Activated T-cell treated with anti-CD3 and anti-CD28 coated beads for 4 hours (primary cell): ENCODE results near the gene JAG2.

Experiments used
- DNase-seq: peaks from one replicate; pipeline ENCODE4 v3.0.0-alpha.2; 2020

JAG2 gene

DNA sequence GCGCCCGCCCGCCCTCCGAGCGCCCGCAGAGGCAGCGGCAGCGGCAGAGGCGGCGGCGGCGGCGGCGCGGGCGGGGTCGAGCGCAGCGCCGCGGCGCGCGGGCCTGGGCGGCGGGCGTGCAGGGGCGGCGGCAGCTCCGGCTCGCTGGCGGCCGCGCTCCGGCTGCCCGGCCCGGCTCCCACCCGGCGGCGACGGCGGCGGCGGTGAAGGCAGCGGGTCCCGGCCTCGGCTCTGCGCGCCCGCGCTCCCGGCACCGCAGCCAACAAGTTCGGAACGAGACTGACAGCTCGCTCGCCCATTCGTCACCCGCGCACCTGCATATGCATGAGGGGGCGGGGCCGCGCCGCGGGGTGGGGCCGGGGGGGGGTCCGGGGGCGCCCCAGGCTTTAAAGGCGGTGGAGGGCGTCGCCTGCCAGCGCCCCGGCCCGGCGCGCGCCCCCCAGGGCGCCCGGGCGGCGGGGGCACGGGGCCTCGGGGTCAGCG lies at the start of gene JAG2:
TSS of gene JAG2 (minus strand) at position 281 of the 483 bp plus-strand sequence. CDS start 356 bp downstream, outside the sequence.
- peak; percentile 33 for DNase-seq

DNA sequence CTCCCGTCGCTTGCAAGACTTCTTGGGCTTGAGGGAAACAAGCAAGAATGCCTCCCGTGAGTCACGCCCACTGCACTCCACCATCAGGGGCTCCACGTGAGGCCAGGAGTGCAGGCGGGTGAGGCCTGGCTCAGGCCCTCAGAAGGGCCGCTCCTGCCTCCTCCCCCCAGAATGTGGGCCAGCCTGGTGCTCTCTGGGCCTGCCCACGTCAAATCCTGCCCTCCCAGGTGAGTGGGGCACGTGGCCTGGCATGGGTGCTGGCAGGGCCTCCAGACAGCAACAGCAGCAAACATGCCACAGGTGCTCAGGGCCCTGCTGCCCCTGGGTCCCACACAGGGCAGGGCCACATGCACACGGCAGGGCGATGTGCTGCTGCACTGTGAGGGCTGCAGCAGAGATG lies 49.2 kb upstream of the JAG2 start:
- no peak for DNase-seq

DNA sequence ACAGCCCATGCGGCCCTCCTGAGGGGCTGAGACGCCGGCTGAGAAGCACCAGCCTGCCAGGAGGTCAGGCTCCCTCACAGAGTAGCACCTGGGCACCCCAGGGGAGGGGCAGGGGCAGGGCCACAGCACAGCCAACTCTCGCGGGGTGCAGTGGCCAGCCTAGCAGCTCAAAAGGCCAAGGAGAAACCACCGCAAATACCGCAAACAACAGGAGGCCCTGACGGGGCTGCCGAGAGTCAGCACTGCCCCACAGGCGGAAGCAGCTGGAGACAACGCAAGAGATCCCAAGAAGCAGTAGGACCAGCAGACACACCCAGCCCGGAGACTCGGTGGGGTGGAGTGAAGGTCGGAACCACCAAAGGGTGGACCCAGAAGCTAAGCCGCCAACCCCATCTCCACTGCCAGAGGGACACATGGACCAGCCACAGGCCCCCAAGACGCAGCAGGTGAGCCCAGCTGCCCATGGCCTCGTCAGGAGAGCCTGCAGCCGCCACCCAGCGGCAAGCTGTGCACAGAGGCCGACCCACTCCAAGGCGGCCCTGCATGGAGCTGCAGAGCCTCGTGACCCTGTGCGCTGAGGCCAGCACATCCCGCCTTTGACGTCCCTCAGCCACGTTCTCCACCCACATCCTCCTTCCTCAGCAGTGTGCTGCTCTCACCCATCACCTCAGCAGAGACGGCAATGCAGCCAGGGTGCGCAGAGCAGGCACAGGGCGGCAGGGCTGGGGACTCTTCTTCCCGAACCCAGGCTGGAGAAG lies 48.1 kb upstream of the JAG2 start:
- no peak for DNase-seq

DNA sequence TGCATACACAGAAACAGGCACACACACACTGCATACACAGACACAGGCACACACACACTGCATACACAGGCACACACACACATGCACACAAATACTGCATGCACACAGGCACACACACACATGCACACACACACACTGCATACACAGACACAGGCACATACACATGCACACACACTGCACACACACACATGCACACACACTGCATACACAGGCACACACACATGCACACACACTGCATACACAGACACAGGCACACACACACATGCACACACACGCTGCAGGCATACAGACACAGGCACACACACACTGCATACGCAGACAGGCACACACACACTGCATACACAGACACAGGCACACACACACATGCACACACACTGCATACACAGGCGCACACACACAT lies 47.0 kb upstream of the JAG2 start:
- DNase-seq = no peak

DNA sequence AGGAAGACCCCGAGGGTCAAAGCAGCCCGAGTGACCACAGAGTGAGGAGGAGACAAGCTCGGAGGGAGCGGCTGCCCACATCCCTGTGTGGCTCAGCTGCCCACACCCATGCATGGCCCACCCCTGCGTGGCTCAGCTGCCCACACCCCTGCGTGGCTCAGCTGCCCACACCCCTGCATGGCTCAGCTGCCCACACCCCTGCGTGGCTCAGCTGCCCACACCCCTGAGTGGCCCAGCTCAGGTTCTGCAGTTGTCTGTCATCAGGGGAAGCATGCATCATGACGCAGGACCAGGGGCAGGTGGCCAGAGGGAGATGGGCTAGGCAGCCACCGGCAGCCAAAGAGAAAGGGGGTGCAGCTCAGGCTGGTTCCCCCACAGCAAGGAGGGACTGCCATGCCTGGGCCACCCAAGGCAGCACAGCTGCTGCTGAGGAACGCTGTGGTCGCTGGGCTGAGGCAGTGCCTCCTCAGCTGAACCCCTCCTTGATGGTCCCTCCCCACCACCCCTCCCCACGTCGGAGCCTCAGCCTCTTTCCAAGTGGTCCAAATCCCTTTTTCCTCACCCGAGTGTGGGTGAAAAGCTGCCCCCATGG lies 45.8 kb upstream of the JAG2 start:
- no peak for DNase-seq

DNA sequence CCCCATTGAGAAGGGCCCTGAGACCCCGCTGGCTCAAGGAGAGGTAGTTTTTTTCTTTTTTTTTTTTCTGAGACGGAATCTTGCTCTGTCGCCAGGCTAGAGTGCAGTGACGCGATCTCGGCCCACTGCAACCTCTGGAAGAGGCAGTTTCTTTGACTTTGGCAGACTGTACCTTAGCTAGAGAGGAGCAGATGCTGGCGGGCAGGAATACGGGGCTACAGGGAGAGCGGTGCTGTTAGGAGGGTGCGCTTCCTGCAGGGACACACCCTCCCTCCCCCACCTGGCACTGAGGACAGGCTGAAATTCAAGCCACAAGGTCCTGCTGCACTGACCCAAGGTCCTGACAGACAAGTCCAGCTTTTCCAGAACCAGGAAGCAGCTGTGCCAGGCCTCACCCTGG lies 44.8 kb upstream of the JAG2 start:
- no peak for DNase-seq

DNA sequence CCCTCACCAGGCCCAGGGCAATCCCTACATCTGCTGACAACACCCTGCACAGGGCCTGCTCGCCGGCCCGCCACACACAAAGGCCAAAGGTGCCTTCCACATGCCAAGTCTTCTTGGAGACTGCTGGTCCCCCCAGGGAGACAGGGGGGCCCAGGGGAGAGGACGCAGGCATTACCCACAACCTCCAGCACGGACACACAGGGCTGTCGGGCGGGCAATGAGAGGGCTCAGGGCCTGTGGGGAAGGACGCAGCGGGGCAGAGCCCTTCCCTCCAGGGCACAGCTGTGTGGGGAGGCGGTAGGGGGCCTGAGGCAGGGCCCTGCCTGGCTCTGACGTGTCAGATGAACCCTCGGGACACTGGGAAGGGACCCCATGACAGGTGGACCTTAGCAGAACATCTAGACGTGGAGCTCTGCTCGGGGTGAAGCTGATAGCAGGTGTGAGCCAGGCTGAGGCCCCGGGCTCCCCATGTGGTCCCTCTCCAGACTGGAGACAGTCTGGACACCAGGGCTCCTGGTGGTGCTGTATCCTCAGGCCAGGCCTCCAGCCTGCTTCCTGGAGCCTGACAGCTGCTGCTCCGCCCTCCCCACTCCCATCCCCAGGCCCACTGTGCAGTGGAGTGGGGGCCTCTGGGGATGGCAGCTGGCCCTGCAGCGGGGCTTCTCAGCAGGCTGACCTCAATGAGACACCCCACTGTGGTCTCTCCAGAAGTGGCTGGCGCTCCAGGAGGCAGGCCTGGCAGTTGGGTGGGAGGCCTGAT lies 44.1 kb upstream of the JAG2 start:
- DNase-seq = no peak

DNA sequence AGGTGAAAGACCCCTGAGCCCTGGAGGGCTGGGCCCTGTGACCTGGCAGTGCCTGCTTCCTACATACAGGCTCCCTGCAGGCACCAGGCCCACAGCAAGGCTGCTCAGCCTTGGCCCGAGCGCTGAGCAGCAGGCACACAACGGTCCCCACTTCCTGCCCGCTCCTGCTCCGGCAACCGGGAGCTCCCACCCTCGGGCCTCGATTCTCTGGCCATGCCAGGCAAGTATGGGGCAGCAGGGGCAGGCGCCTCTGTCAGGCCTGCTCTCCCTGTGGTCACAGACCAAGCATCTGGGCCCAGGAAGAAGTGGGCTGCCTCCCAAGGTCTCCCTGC lies 43.1 kb upstream of the JAG2 start:
- DNase-seq = no peak

DNA sequence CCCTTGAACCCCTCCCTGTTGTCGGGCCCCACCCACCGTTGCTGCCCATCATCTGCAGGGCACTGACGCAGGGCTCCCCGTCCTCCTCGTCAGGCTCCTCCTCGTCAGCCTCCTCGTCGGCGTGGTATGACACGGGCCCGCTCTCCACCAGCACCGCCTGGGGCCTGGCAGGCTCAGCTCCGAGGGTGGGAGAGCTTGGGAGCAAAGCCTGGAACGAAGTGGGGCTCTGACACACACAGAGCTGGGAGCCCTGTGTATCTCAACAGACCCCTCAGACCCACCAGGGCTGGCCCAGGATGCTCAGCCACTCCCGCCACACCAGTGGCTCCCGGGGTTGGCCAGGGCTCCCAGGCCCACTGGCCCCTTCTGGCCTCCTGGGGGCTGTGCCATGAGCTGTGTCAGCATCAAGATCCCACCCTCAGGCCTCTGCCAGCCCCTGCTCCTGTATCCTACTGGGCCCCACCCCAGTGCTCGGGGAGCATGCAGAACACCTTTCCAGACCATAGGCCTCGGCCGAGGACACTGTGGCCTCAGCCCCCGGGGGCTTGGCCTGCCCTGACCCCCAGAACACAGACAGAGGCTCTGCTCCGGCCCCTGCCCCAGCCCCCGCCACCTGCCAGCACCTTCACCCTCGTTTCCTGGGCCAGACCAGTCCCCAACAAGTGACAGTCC lies 42.6 kb upstream of the JAG2 start:
- DNase-seq = no peak

DNA sequence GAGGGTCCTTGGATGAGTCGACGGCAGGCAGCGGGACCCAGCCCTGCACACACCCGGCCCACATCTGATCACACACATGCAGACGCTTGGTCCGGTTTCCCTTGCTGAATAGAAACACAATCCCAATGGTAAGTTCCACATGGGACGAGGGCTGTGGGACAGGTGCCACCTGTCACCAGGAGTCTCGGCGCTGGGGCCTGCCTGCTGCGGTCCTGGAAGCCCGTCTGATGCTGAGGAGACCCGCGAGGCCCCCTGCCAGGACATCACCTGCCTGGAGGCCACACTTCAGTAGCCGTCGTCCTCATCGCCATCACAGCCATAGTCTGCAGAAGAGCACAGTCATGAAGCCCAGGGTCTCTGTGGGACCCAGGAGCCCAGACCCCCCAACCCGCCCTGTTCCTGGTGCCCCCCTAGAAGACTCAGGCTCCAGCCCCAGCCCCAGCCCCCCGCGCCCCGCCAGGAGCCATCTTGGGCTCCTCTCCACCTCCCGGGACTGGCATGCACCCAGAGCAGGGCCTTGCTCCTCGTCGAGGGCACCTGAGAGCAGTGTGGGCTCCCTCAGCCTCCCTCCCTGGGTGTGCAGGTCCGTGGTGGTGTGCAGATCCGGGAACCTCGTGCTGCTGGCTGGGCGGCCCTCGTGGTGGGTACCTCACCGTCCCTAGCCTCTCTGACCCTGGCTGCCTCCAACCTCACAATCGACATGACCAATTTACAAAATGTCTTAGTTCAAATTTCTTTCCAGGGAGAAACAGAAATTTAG lies 41.9 kb upstream of the JAG2 start:
- no peak for DNase-seq

DNA sequence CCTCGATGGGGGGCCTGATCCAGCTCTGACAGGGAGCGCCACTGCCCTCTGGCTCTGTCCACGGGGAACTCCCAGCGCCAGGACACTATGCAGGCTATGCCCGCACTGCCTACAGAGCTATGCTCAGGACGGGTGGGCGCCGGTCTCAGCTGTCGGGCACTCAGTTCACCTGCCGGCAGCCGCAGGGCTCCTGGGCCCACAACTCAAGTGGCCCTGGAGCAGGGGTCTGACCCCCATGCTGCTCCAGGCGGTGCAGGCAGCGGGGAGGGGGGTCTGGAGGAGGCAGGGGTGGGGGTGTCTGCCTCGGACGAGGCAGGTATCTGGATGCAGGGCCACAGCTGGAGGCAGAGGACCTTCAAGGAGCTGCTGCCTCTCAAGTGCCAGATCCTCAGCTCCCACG lies 41.1 kb upstream of the JAG2 start:
- DNase-seq = no peak

DNA sequence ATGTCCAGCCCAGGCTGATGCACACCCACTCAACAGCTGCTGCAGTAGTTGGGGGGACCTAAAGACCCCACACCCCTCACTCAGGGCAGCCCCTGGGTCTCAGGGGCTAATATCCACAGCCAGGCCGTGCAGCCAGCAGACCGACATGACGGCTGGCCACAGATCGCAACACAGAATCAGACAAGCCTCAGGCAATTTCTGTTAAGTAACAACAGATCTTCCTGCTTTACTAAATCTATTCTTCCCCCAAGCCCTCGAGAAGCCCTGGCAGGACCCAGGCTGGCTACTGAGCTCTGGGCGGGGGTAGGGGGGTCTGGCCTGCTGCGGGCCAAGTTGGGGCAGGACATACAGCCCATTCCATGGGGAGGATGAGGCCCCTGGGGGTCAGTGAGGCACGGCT lies 40.5 kb upstream of the JAG2 start:
- DNase-seq = no peak

DNA sequence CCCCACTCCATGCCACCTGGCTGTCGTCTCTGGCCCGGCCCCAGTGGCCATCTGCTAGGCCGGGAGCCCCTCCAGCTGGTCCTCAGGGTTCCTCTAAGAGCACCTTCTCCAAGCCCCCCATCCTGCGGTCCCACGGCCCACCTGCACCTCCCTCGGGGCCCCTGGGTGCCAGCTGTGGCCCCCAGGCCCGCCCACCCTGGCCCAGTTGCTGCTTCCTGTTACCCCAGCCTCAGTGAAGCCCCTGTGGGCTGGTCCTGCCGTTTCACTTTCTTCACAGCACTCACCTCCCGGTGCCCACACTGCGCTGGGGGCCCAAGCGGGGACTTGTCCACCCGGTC lies 40.1 kb upstream of the JAG2 start:
- DNase-seq = no peak

DNA sequence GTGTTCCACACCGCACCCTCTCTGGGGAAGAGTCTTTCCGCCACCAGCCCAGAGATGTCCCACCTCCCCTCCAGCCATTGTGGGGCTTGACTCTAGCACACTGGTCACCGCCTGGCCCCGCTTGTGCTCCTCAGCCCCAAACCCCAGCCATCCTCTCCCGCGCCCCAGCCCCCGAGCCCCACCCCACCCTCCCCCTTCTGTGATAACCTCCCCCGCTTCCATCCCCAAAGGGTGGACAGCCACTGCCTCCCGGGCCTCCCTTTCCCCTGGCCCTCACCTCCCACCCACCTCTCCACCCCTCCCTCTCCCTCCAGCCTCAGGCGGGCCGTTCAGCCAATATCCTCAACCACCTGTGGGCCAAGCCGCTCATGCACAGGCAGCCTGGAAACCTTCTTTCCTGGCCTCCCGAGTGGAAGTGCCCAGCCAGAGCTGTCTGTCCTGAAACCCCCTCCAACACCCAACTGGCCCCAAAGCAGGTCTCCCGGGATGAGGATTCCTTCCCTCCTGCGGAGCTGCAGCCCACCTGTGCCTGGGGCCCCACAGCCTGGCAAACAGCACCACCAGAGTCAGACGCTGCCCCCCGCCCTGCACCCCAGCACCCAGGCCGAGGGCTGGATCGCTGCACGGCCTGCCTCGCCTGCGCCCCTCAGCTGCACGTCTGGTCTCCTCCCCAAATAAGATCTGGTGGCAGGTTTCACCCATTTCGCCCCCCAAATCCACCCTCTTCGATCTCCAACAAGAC lies 39.6 kb upstream of the JAG2 start:
- no peak for DNase-seq

DNA sequence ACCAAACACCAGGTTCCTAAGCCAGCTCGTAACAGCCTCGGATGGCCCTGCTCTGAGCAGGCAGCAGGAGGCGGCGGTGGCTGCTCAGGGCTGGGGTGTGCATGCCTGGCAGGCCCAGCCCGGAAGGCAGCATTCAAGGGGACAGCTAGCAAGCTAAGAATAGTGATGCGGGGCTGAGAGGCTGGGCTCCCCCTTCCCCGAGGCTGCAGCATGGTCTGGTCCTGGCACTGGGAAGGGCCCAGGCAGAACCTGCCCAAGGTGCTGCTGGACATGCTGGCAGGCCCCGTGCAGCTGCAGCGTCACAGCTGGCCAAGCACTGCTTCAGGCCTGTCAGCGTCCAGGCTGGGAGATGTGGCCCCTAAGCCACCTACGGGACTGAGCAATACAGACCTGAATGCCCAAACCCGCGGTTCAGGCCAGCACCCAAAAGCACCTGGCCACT lies 38.9 kb upstream of the JAG2 start:
- DNase-seq = no peak

DNA sequence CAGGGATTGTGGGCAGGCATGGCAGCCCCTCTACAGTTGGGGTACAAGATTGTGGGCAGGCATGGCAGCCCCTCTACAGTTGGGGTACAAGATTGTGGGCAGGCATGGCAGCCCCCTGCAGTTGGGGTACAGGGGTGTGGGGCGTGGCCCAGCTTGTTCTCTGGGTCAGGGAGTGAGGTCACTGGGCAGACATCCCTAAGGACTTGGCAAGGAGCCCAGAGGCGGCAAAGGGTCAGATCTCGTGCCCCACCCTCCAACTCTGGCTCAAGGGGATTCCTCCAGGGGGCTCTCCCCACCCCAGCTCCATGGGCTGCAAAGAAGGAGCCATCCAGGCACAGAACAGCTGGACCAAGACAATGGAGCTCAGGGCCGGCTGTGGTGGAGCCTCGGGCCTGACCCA lies 38.3 kb upstream of the JAG2 start:
- DNase-seq = no peak

DNA sequence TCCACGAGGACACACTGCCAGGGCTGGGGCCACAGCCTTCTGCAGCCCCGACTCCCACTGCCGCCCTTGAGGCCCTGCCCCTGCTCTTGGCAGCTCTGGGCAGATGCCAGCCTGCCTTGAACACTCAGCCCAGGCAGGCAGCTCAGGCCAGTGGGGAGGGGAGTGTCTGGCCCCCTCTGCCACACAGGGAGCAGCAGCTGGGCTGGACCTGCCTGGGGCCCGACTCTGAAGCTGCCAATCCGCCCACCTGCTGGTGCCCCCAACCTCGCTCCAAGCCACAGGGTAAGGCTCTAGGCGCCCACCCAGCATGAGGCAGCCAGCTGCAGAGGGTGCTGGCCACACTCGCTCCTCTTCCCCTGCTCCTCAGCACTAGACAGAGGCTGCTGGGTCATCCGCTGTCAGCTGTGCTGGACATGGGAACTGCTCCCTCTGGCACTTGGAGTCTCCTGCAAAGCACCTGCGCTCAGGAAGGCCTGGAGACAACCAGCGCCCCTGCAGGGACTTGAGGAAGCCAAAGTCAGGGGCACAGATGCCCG lies 37.2 kb upstream of the JAG2 start:
- DNase-seq = no peak

DNA sequence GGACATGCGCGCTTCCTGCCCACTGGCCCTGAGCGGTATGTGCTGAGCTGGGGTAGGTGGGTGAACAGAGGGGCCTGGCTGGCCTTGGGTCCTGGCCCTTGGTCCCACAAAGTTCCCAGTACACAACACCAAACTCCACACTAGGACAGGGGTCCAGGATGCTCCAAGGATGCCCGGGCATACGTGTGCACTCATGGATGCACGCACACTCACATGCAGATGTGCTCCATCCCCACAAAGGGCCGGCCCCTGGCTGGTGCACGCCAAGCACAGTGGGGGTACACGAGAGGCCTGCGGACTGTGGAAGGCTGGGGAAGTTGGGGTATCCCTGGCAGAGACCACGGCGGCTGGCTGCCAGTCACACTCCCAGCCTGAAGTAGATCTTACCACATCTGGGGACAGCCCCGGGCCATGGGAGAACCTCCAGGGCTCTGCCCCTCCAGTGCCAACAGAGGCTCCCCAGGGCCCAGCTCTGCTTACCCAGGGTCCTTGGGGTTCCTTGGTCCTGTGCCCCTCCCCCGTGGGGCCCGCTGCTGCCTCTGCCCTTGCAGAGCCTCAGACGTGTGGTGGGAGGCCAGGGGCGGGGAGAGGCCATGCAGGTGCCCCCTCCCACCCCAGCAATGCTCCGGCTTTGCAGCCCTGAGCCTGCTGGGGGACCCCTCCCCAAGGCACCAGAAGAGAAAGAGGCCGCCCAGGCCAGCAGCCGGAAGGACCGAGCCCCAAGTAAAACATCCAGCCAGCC lies 36.5 kb upstream of the JAG2 start:
- DNase-seq = no peak

DNA sequence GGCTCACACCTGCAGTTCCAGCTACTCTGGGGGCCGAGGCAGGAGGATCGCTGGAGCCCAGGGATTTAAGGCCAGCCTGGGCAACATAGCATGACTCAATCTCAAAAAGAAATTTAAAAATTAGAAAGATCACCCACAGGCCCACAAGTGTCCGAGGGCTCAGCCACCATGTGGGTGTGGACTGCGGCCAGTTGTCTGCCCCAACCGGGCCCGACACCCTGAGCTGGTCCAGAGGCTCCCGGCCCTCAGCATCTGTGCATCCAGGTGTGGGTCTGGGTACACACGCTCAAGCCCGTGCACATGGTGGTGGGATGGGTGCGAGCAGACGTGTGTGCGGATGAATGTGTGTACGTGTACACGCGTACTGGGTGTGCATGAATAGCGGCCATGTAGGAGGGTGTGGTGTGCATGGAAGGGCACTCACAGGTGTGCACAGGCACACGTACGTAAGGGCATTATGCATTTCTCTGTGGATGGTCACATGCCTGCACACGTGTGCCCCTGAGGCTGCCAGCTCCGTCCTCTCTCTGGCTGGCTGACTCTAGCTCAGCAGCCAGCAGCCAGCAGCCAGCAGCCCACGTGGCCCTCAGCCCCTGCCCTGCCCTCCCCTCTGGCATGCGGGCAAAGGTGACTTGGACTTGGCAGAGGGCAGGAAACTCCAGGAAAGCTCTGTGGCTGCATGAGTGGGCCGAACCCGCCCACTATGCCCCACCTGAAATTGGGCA lies 35.8 kb upstream of the JAG2 start:
- no peak for DNase-seq

DNA sequence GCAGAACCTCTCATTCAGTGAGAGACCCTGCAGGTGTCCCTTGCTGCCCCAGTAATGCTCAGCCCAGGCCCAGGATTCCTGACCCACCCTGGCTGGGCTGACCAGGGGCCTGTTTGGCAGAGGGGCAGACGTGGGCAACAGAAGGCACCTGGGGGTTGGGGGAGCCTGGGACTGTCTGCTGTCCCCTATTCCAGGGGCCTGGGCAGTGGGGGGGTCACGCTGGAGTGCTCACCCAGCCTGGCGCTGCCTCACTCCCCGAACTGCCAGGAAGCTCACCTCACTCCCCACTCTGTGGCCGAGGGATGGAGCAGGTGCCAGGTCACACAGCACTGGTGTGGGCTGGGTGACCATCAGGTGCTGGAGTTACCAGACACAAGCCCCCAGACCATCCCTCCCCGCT lies 35.1 kb upstream of the JAG2 start:
- DNase-seq = no peak
